HEK293T (cell line): ENCODE results near the gene GPR150.

Experiments
- BHLHE40 ChIP-seq: fragments of 450-650 bp; IDR thresholded peaks from 2 replicates; pipeline ENCODE4 v1.6.1; 2016; ENCODE audit warnings: mild to moderate bottlenecking, moderate library complexity, borderline replicate concordance
- CTBP1 ChIP-seq: fragments of 450-650 bp; IDR thresholded peaks from 2 replicates; pipeline ENCODE4 v1.6.1; 2016; ENCODE audit warnings: borderline replicate concordance
- ELF4 ChIP-seq: fragments of 450-650 bp; IDR thresholded peaks from 2 replicates; pipeline ENCODE4 v1.6.1; 2017; ENCODE audit warnings: antibody characterized with exemption
- FOXA1 ChIP-seq: fragments of 450-650 bp; IDR thresholded peaks from 2 replicates; pipeline ENCODE4 v1.6.1; 2016; ENCODE audit warnings: mild to moderate bottlenecking
- FOXK2 ChIP-seq: fragments of 450-650 bp; IDR thresholded peaks from 2 replicates; pipeline ENCODE4 v1.6.1; 2016; ENCODE audit warnings: mild to moderate bottlenecking
- FOXM1 ChIP-seq: fragments of 450-650 bp; IDR thresholded peaks from 2 replicates; pipeline ENCODE4 v1.6.1; 2017; ENCODE audit warnings: mild to moderate bottlenecking, borderline replicate concordance
- NFRKB ChIP-seq: fragments of 450-650 bp; IDR thresholded peaks from 2 replicates; pipeline ENCODE4 v1.6.1; 2016; ENCODE audit warnings: mild to moderate bottlenecking, moderate library complexity
- SP1 ChIP-seq: fragments of 450-650 bp; IDR thresholded peaks from 2 replicates; pipeline ENCODE4 v1.6.1; 2017
- SUZ12 ChIP-seq: fragments of 450-650 bp; IDR thresholded peaks from 2 replicates; pipeline ENCODE4 v1.6.1; 2016; ENCODE audit warnings: mild to moderate bottlenecking
- TARDBP ChIP-seq: fragments of 450-650 bp; IDR thresholded peaks from 2 replicates; pipeline ENCODE4 v1.6.1; 2016
- ZNF384 ChIP-seq: fragments of 450-650 bp; IDR thresholded peaks from 2 replicates; pipeline ENCODE4 v1.6.1; 2016
- TF ChIP-seq, protein P1 (sequence below): fragments of 450-650 bp; IDR thresholded peaks from 2 replicates; pipeline ENCODE4 v1.6.1; 2016

DNA sequence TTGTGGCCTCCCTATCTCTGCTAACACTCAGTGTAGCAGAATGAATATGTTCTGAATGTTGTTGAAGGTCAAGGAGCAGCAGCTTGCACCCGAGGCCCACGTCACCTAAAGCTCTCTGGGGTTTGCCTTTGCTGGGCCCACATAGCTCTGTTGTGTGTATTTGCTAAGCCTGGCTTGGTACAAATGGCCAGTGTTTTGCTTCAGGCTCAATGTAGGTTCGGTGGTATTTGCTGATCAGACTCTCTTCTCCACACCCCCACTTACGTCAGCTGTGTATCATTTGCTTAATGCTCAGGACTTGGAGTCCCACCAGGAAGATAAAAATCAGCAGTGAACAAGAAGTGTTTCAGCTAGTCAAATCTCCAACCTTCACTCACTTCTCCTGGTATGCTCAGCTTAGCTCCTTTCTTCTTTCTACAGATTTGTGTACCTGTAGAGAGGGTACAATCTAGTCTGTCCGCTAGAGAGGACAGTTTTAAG, 21.9 kb downstream of the GPR150 start:
- TF ChIP-seq NFRKB (no peak), SUZ12 (no peak), ZNF384 (no peak), FOXK2 (no peak), SP1 (no peak), FOXM1 (no peak), BHLHE40 (no peak), FOXA1 (no peak), CTBP1 (no peak), ELF4 (no peak), TARDBP (no peak)
- TF ChIP-seq, protein P1, sequence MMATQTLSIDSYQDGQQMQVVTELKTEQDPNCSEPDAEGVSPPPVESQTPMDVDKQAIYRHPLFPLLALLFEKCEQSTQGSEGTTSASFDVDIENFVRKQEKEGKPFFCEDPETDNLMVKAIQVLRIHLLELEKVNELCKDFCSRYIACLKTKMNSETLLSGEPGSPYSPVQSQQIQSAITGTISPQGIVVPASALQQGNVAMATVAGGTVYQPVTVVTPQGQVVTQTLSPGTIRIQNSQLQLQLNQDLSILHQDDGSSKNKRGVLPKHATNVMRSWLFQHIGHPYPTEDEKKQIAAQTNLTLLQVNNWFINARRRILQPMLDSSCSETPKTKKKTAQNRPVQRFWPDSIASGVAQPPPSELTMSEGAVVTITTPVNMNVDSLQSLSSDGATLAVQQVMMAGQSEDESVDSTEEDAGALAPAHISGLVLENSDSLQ: no peak
